IPS DF 4.7 (cell line): ENCODE results near the gene USP17L24.
"Not testable (repeated sequence)": the region's sequence is repeated elsewhere in the genome, so short reads cannot be mapped to it uniquely, and the experiment has no call there.

ENCODE experiments used
- DNase-seq: peaks from one replicate; pipeline ENCODE4 v3.0.0-alpha.2; 2013; ENCODE audit warnings: low spot score; ENCODE audit errors: extremely low read depth

USP17L24 gene

GRCh38 chr4:9324865-9325264 lies at the start of gene USP17L24:
USP17L24 (plus strand) TSS chr4:9325165; CDS start chr4:9325165, 0 bp downstream.
- not testable (repeated sequence) for DNase-seq

- DNase-seq = not testable (repeated sequence)
Observed at GRCh38 chr4:9324191-9324590, 774 bp upstream of the USP17L24 start.

- DNase-seq = not testable (repeated sequence)
Observed at GRCh38 chr4:9329611-9330010, 4.6 kb downstream of the USP17L24 start, which contains the start of gene USP17L25. USP17L25 (plus strand) TSS chr4:9329911; CDS start chr4:9329911, 0 bp downstream.

GRCh38 chr4:9334358-9334757 lies 9.4 kb downstream of the USP17L24 start, which contains the start of gene USP17L26:
USP17L26 (plus strand) TSS chr4:9334658; CDS start chr4:9334658, 0 bp downstream.
- DNase-seq = not testable (repeated sequence)

- DNase-seq = not testable (repeated sequence)
Observed at GRCh38 chr4:9339103-9339502, 14.1 kb downstream of the USP17L24 start, which contains the start of gene USP17L5. USP17L5 (plus strand) TSS chr4:9339403; CDS start chr4:9339403, 0 bp downstream.

GRCh38 chr4:9343848-9344247 lies 18.9 kb downstream of the USP17L24 start, which contains the start of gene USP17L27:
USP17L27 (plus strand) TSS chr4:9344148; CDS start chr4:9344148, 0 bp downstream.
- DNase-seq = not testable (repeated sequence)

DNA sequence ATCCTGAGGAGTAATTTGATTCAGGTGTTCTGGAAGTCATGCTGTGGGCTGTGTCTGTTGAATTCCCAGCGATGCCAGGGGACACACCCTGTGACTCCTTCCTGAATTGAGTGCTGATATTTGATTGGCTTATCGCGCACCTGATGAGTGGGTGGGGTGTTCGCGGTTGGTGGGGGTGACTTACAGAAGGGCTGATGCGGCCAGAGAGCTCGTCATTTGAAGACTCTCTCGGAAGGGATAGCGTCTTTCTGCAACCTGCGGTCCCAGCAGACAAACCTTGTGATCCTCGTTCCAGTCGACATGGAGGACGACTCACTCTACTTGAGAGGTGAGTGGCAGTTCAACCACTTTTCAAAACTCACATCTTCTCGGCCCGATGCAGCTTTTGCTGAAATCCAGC lies 23.6 kb downstream of the USP17L24 start, which contains the start of gene USP17L28:
Gene USP17L28 (plus strand): TSS at position 301 of the 400 bp plus-strand sequence. CDS start 0 bp downstream, at position 301.
- DNase-seq = not testable (repeated sequence)

DNA sequence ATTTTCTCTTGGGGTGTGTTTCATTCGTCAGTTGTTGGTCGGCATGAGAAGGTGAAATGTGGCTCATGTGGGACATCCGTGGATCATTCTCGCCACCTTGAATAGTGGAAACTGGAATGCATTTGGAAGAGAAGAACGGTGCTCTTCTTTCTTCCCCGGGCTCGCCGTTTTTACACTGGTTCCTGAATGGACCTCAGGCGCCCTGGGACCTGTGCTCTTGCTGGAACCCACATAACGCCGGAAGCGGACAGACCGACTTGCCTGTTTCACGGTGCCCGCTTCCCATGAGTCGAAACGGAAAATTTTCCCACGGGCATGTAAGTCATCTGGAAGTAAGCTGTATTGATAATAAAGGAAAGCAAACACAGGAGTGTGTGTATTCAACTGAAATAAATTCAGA lies 25.9 kb downstream of the USP17L24 start:
- not testable (repeated sequence) for DNase-seq

DNA sequence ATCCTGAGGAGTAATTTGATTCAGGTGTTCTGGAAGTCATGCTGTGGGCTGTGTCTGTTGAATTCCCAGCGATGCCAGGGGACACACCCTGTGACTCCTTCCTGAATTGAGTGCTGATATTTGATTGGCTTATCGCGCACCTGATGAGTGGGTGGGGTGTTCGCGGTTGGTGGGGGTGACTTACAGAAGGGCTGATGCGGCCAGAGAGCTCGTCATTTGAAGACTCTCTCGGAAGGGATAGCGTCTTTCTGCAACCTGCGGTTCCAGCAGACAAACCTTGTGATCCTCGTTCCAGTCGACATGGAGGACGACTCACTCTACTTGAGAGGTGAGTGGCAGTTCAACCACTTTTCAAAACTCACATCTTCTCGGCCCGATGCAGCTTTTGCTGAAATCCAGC lies 28.4 kb downstream of the USP17L24 start, which contains the start of gene USP17L29:
Gene USP17L29 (plus strand): TSS at position 301 of the 400 bp plus-strand sequence. CDS start 0 bp downstream, at position 301.
- not testable (repeated sequence) for DNase-seq

GRCh38 chr4:9362829-9363228 lies 37.9 kb downstream of the USP17L24 start, which contains the start of gene USP17L30:
USP17L30 (plus strand) TSS chr4:9363129; CDS start chr4:9363129, 0 bp downstream.
- DNase-seq = not testable (repeated sequence)
